OCI-LY7 (cell line): ENCODE data around the gene ZMPSTE24. TPM values are rescaled to one million over a fixed set of nuclear protein-coding genes. Genes with fewer than 3 reads are reported as not detected.
"Not testable (repeated sequence)": the region's sequence is repeated elsewhere in the genome, so short reads cannot be mapped to it uniquely, and the experiment has no call there.

Source experiments
- BruUV-seq: library from RNA; stranded (reverse); fragments of 400-500 nt; replicated peaks from 2 replicates; lab custom pipeline; 2021; lab: Mats Ljungman, UMichigan
- CTCF ChIA-PET: fragments of 300-600 bp; sonication (Branson Sonifier 250); formaldehyde crosslinking; loops from one replicate; lab custom pipeline; 2022; ENCODE audit warnings: antibody characterized with exemption; ENCODE audit not compliant: unreplicated experiment; lab: Charles Lee
- POLR2A ChIA-PET: fragments of 300-600 bp; sonication (Branson Sonifier 250); formaldehyde crosslinking; loops from one replicate; lab custom pipeline; 2022; ENCODE audit warnings: antibody characterized with exemption; lab: Charles Lee
- DNase-seq: peaks from one replicate; pipeline ENCODE4 v3.0.0-alpha.2; 2015; ENCODE audit warnings: low spot score
- H2AFZ ChIP-seq: fragments of 200-600 bp; sonication (generic), shearing (Covaris generic); 2 replicates; pipeline ENCODE4 v1.6.1; 2014; ENCODE audit warnings: mild to moderate bottlenecking, antibody characterized with exemption, low read length, moderate library complexity
- H3K27ac ChIP-seq: fragments of 200-600 bp; sonication (generic); 2 replicates; pipeline ENCODE4 v1.5.1; 2014; ENCODE audit warnings: mixed run types, low read depth, mild to moderate bottlenecking, moderate library complexity, low read length, inconsistent platforms; ENCODE audit not compliant: poor library complexity, severe bottlenecking
- H3K36me3 ChIP-seq: fragments of 200-600 bp; sonication (generic); 2 replicates; pipeline ENCODE4 v1.6.1; 2014; ENCODE audit warnings: mild to moderate bottlenecking, antibody characterized with exemption, low read length, moderate library complexity, mixed read lengths; ENCODE audit not compliant: insufficient read depth
- H3K4me1 ChIP-seq: fragments of 200-600 bp; sonication (generic); 2 replicates; pipeline ENCODE4 v1.5.1; 2014; ENCODE audit warnings: mild to moderate bottlenecking, low read length; ENCODE audit not compliant: insufficient read depth, poor library complexity, severe bottlenecking
- H3K4me2 ChIP-seq: fragments of 200-600 bp; sonication (generic); 2 replicates; pipeline ENCODE4 v1.6.1; 2014; ENCODE audit warnings: mild to moderate bottlenecking, low read length
- H3K4me3 ChIP-seq: fragments of 200-600 bp; sonication (generic); 2 replicates; pipeline ENCODE4 v1.5.1; 2014; ENCODE audit warnings: mild to moderate bottlenecking, low read depth, low read length; ENCODE audit not compliant: poor library complexity, severe bottlenecking
- H3K79me2 ChIP-seq: fragments of 200-600 bp; sonication (generic); 2 replicates; pipeline ENCODE4 v1.6.1; 2016; ENCODE audit warnings: low read depth, mild to moderate bottlenecking, low read length, moderate library complexity, mixed read lengths; ENCODE audit not compliant: insufficient read depth
- H3K9me2 ChIP-seq: fragments of 200-600 bp; sonication (generic); 2 replicates; pipeline ENCODE4 v1.6.1; 2016; ENCODE audit warnings: mild to moderate bottlenecking, low read length, mixed read lengths; ENCODE audit not compliant: insufficient read depth
- H3K9me3 ChIP-seq: fragments of 200-600 bp; sonication (generic); 2 replicates; pipeline ENCODE4 v1.6.1; 2014; ENCODE audit warnings: mild to moderate bottlenecking, mixed run types, low read length, mixed read lengths
- H4K20me1 ChIP-seq: fragments of 200-600 bp; sonication (generic); 2 replicates; pipeline ENCODE4 v1.6.1; 2014; ENCODE audit warnings: mild to moderate bottlenecking, antibody characterized with exemption, low read length, moderate library complexity, mixed read lengths; ENCODE audit not compliant: insufficient read depth
- EZH2phosphoT487 ChIP-seq: fragments of 200-600 bp; sonication (generic); IDR thresholded peaks from 2 replicates; pipeline ENCODE4 v1.6.1; 2018; ENCODE audit warnings: low read depth, borderline replicate concordance, mild to moderate bottlenecking, mixed run types, antibody characterized with exemption, low read length, moderate library complexity, mixed read lengths
- intact Hi-C: fragments of 100-400 bp; cut with micrococcal nuclease; formaldehyde crosslinking; loops from one replicate; pipeline ENCODE4 v1.10.0; 2022; ENCODE audit not compliant: unreplicated experiment
- total RNA-seq, 2 experiments: library from RNA; depleted of rRNA in 1 of 2; stranded (reverse); fragments of >200 nt in 1 of 2; shearing (Covaris generic) in 1 of 2; gene quantifications; 2 replicates each; pipeline ENCODE4 v1.2.3, GENCODE V29; 2014 to 2022
- TF ChIP-seq, protein P1 (sequence below): fragments of 200-600 bp; sonication (generic); conservative IDR thresholded peaks from 2 replicates; pipeline ENCODE4 v1.5.1; 2014; ENCODE audit warnings: mild to moderate bottlenecking, antibody characterized with exemption, low read length, moderate library complexity, mixed read lengths

Gene ZMPSTE24
- total RNA-seq, 2 experiments from 2014 or later, result 15.8 to 24.3 TPM

DNA sequence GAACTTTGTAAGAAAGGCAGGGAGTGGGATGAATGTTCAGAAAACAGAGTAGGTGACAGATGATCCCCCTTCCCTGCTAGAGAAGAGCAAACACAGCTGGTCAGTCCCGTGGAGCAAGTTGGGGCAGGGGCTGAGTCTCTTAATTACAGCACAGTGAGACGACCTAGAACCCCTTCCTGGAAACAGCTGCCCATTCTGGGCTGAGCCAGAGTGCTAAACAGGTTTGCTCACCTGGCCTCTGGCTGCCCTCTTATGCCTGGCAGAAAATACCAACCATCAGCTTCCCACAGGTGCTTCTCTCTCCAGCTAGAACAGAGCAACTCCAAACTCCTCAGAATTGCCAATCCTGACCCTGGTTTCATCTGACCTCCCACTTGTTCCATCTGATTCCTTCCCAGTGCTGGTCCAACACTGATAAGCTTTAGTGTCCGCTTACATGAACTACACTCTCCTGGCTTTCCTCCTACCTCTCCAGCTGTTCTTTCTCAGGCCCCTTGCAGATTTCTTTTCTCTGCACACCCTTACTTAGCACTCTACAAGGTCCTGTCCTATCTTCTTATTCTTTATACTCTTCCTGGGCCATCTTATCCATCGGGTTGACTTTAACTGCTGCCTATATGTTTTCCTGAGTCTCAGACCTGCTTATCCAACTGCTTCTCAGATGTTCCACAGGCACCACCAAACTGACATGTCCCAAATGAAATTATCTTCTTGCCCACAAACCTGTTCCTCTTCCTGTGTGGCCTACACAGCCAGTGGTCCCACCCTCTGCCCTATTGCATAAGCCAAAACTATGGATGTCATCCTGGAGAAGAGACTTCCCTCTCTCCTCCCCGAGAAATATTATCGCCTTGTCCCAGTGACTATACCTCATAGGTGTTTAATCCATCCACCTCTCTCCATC lies 81.6 kb downstream of the ZMPSTE24 start:
- no peak overlapping the region for H3K27ac ChIP-seq
- no peaks in the 10 kb centered on the region for H3K9me3 ChIP-seq
- H3K4me3 ChIP-seq, result no peak overlapping the region
- ChIA-PET POLR2A (interaction anchor here (0.5 to 2.3 kb wide), 5 partner anchors 12 to 362 kb away, joined by 3 to 7 read pairs (median 4); no protein-coding TSS in a partner anchor), CTCF (interaction anchor here (0.6 to 2.0 kb wide), 7 partner anchors 25 to 237 kb away, joined by 3 to 19 read pairs (median 6); partner anchors contain the start of genes SMAP2 and ZFP69B)
- BruUV-seq, result no TSS peak
- DNase-seq, result no peak
- no peak overlapping the region for H3K4me2 ChIP-seq
- no peaks in the 10 kb centered on the region for H3K36me3 ChIP-seq
- no peaks in the 10 kb centered on the region for H4K20me1 ChIP-seq
- TF ChIP-seq EZH2phosphoT487, result no peak
- peaks cover 27% of the 10 kb centered on the region for H3K4me1 ChIP-seq
- H2AFZ ChIP-seq, result peak overlapping the region; percentile 50; the same call in 1 of the 2 replicates
- intact Hi-C loops, result loop anchor here (2.0 kb wide), 2 partner anchors 23 to 187 kb away; partner anchors contain the start of gene COL9A2
- H3K9me2 ChIP-seq, result no peaks in the 10 kb centered on the region
- H3K79me2 ChIP-seq, result no peaks in the 10 kb centered on the region

DNA sequence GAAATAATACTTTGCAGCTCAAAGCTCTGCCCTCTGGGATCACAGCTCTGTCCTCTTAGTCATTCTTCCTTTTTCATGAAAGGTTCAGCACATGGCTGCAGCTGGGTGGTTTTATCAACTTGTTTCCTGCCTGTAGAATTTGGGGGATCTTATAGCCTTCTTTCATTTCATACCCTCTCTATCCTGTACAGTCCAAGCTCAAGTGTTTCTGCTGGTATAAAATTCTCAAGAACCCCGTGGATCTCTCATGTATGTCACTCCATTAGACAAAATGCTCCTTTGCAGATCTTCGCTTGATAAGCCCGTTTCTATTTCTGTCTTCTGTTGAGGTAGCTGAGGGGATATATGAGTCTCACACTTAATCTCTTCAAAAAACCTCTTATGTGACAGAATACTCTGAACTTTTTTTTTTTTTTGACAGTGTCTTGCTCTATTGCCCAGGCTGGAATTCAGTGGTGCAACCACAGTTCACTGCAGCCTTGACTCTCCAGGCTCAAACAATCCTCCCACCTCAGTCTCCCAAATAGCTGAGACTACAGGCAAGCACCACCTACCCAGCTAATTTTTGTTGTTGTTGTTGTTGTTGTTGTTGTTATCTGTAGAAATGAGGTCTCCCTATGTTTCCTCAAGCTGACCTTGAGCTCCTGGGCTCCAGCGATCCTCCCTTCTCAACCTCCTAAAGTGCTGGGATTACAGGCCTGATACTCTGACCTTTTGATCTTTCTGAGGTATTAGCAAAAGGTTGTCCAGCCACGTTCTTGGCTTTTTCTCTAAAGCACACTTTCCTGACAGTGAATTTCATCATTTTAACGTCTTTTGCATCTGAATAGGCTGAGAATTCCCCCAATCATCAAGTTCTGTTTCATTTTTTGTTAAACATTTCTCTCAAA lies 83.7 kb downstream of the ZMPSTE24 start:
- CTCF ChIA-PET, result interaction anchor here (1.0 to 1.2 kb wide), 3 partner anchors 13 to 198 kb away, joined by 3 read pairs; no protein-coding TSS in a partner anchor
- Histone ChIP-seq H4K20me1 (no peaks in the 10 kb centered on the region), H3K4me1 (peaks cover 34% of the 10 kb centered on the region), H3K36me3 (no peaks in the 10 kb centered on the region), H3K27ac (no peak overlapping the region), H3K79me2 (no peaks in the 10 kb centered on the region), H3K4me2 (peak overlapping the region; percentile 37), H3K4me3 (no peak overlapping the region), H3K9me3 (no peaks in the 10 kb centered on the region), H2AFZ (peak overlapping the region; percentile 88), H3K9me2 (no peaks in the 10 kb centered on the region)
- POLR2A ChIA-PET, result interaction anchor here (0.6 to 2.3 kb wide), 25 partner anchors 10 to 365 kb away, joined by 3 to 11 read pairs (median 3); partner anchors contain the start of gene SMAP2
- TF ChIP-seq EZH2phosphoT487, result no peak
- TF ChIP-seq, protein P1, sequence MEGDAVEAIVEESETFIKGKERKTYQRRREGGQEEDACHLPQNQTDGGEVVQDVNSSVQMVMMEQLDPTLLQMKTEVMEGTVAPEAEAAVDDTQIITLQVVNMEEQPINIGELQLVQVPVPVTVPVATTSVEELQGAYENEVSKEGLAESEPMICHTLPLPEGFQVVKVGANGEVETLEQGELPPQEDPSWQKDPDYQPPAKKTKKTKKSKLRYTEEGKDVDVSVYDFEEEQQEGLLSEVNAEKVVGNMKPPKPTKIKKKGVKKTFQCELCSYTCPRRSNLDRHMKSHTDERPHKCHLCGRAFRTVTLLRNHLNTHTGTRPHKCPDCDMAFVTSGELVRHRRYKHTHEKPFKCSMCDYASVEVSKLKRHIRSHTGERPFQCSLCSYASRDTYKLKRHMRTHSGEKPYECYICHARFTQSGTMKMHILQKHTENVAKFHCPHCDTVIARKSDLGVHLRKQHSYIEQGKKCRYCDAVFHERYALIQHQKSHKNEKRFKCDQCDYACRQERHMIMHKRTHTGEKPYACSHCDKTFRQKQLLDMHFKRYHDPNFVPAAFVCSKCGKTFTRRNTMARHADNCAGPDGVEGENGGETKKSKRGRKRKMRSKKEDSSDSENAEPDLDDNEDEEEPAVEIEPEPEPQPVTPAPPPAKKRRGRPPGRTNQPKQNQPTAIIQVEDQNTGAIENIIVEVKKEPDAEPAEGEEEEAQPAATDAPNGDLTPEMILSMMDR, result no peak
- no TSS peak for BruUV-seq
- intact Hi-C loops, result no loop called here
- DNase-seq, result peak; percentile 50

DNA sequence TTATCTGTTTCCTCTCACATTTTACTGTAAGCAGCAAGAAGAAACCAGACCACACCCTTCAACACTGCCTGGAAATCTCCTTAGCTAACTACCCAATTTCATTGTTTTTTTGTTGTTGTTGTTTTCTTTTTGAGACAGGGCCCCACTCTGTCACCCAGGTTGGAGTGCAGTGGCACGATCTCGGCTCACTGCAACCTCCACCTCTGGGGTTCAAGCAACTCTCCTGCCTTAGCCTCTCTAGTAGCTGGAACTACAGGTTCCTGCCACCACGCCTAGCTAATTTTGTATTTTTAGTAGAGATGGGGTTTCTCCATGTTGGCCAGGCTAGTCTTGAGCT lies 84.3 kb downstream of the ZMPSTE24 start:
- DNase-seq, result not testable (repeated sequence)

More for the DNA sequence above, 84.3 kb downstream of the ZMPSTE24 start:
- intact Hi-C loops, H3K27ac ChIP-seq, H4K20me1 ChIP-seq, BruUV-seq, H3K9me2 ChIP-seq, H3K9me3 ChIP-seq, H3K4me3 ChIP-seq, H3K79me2 ChIP-seq, H3K4me2 ChIP-seq, H3K36me3 ChIP-seq: not testable (repeated sequence)
- peaks cover 34% of the 10 kb centered on the region for H3K4me1 ChIP-seq
- H2AFZ ChIP-seq, result peak overlapping the region; percentile 88
- POLR2A ChIA-PET, result interaction anchor here (0.7 to 2.3 kb wide), 9 partner anchors 9 to 198 kb away, joined by 3 to 11 read pairs (median 4); partner anchors contain the start of gene SMAP2
- CTCF ChIA-PET, result interaction anchor here (1.0 kb wide), 1 partner anchor 29 kb away, joined by 3 read pairs; no protein-coding TSS in a partner anchor

Other genes with a start within 250 kb of the ZMPSTE24 start
- gene CAP1, start 217.5 kb upstream of the ZMPSTE24 start, total RNA-seq (2014; rRNA removed; shearing (Covaris generic)), result 184 and 193 TPM in 2 replicates
- gene CAP1, start 217.5 kb upstream of the ZMPSTE24 start, total RNA-seq (2022), result 276 and 296 TPM in 2 replicates
- gene PPT1, start 161.0 kb upstream of the ZMPSTE24 start, total RNA-seq (2014; rRNA removed; shearing (Covaris generic)), result 49.7 and 55.9 TPM in 2 replicates
- gene PPT1, start 161.0 kb upstream of the ZMPSTE24 start, total RNA-seq (2022), result 66.5 and 75.4 TPM in 2 replicates
- 14.8 and 16.9 TPM in 2 replicates for gene RLF, start 96.8 kb upstream of the ZMPSTE24 start, total RNA-seq (2014; rRNA removed; shearing (Covaris generic))
- 18.6 and 22.5 TPM in 2 replicates for gene RLF, start 96.8 kb upstream of the ZMPSTE24 start, total RNA-seq (2022)
- gene TMCO2, start 10.3 kb upstream of the ZMPSTE24 start, total RNA-seq (2014; rRNA removed; shearing (Covaris generic)), result not detected in 2 replicates
- gene TMCO2, start 10.3 kb upstream of the ZMPSTE24 start, total RNA-seq (2022), result not detected in 2 replicates
- 10.6 and 12.8 TPM in 2 replicates for gene COL9A2, start 59.0 kb downstream of the ZMPSTE24 start, total RNA-seq (2014; rRNA removed; shearing (Covaris generic))
- 19.3 and 21.4 TPM in 2 replicates for gene COL9A2, start 59.0 kb downstream of the ZMPSTE24 start, total RNA-seq (2022)
- gene SMAP2, start 115.5 kb downstream of the ZMPSTE24 start, total RNA-seq (2014; rRNA removed; shearing (Covaris generic)), result 50.3 and 60.5 TPM in 2 replicates
- 105 and 118 TPM in 2 replicates for gene SMAP2, start 115.5 kb downstream of the ZMPSTE24 start, total RNA-seq (2022)
- gene ZFP69B, start 192.2 kb downstream of the ZMPSTE24 start, total RNA-seq (2014; rRNA removed; shearing (Covaris generic)), result 12.7 and 18.2 TPM in 2 replicates
- gene ZFP69B, start 192.2 kb downstream of the ZMPSTE24 start, total RNA-seq (2022), result 26.8 and 28.3 TPM in 2 replicates
- gene ZFP69, start 219.1 kb downstream of the ZMPSTE24 start, total RNA-seq (2014; rRNA removed; shearing (Covaris generic)), result 4.3 and 4.8 TPM in 2 replicates
- gene ZFP69, start 219.1 kb downstream of the ZMPSTE24 start, total RNA-seq (2022), result 5.6 and 6.2 TPM in 2 replicates